Esophagus muscularis mucosa (tissue), 4 donors: ENCODE results near the gene MBNL1. TPM values are rescaled to one million over a fixed set of nuclear protein-coding genes. Genes with fewer than 3 reads are reported as not detected.

Experiments used
- DNase-seq: peaks from one replicate; pipeline ENCODE4 v3.0.0-alpha.2; 2017; ENCODE audit errors: extremely low spot score
- H3K27ac ChIP-seq, 4 donors: fragments of 200-600 bp; sonication (generic); replicated peaks in 1 of 4; 1 replicate in 3 of 4; 2 replicates in 1 of 4; pipeline ENCODE4 v1.5.1; 2016 to 2019; ENCODE audit warnings: mild to moderate bottlenecking in 1 of 4
- H3K27me3 ChIP-seq, 4 donors: fragments of 200-600 bp; sonication (generic); one replicate each; pipeline versions ENCODE4 v1.5.1 to v1.6.0; 2016 to 2019
- H3K36me3 ChIP-seq, 4 donors: fragments of 200-600 bp; sonication (generic); one replicate each; pipeline ENCODE4 v1.5.1; 2016 to 2019
- H3K4me1 ChIP-seq, 4 donors: fragments of 200-600 bp; sonication (generic); one replicate each; pipeline ENCODE4 v1.5.1; 2016 to 2019
- H3K4me3 ChIP-seq, 4 donors: fragments of 200-600 bp; sonication (generic); 1 replicate in 2 of 4; 2 replicates in 2 of 4; pipeline ENCODE4 v1.5.1; 2016 to 2019; ENCODE audit warnings: mild to moderate bottlenecking in 4 of 4, moderate library complexity in 1 of 4
- H3K9me3 ChIP-seq, 4 donors: fragments of 200-600 bp; sonication (generic); 1 replicate in 3 of 4; 2 replicates in 1 of 4; pipeline ENCODE4 v1.5.1; 2016 to 2019
- CTCF ChIP-seq, 3 experiments: fragments of 200-600 bp in 2 of 3; fragments of 450-650 bp in 1 of 3; sonication (generic) in 2 of 3; IDR thresholded peaks; one replicate each; pipeline ENCODE4 v1.5.1; 2017 to 2019; ENCODE audit warnings: antibody characterized with exemption in 3 of 3, mild to moderate bottlenecking in 2 of 3, moderate library complexity in 1 of 3
- EP300 ChIP-seq: sonication (generic); formaldehyde crosslinking; IDR thresholded peaks from one replicate; pipeline ENCODE4 v1.6.1; 2017; ENCODE audit warnings: antibody characterized with exemption
- POLR2A ChIP-seq: fragments of 450-650 bp; IDR thresholded peaks from one replicate; pipeline ENCODE4 v1.6.1; 2017; ENCODE audit warnings: antibody characterized with exemption, moderate library complexity, mild to moderate bottlenecking, low read depth
- POLR2AphosphoS5 ChIP-seq, 2 donors: sonication (generic); formaldehyde crosslinking; IDR thresholded peaks; one replicate each; pipeline ENCODE4 v1.6.1; 2017; ENCODE audit warnings: antibody characterized with exemption in 2 of 2
- WGBS: methylation state at CpG from one replicate; pipeline ENCODE4 v1.1.5; 2018; 5-methylcytosine and 5-hydroxymethylcytosine counted together
- intact Hi-C: fragments of 100-400 bp; cut with DNase I; formaldehyde crosslinking; loops from one replicate; pipeline ENCODE4 v1.15.1; 2023
- total RNA-seq, 4 donors: library from RNA; depleted of rRNA; stranded (reverse); fragments of >200 nt; gene quantifications; one replicate each; pipeline versions ENCODE4 v1.1.0 to v1.2.1, GENCODE V29; 2016

Gene MBNL1
- total RNA-seq, 4 donors from 2014 or later = 635 to 868 (median 720) TPM

- Histone ChIP-seq H3K4me3 (no peak overlapping the region), H3K9me3 (no peaks in the 10 kb centered on the region), H3K27me3 (no peaks in the 10 kb centered on the region), H3K27ac (peak overlapping the region; percentile 58 to 79 (median 76)), H3K36me3 (no peaks in the 10 kb centered on the region), H3K4me1 (peaks cover 51 to 94% (median 83%) of the 10 kb centered on the region in 4 donors)
- TF ChIP-seq POLR2A (no peak), EP300 (no peak), CTCF (IDR thresholded peaks at IDR 0.05) (no peak), POLR2AphosphoS5 (IDR thresholded peaks at IDR 0.05) (no peak)
- 60% methylated on average over 4 of the region's 4 CpGs for WGBS
- intact Hi-C loops = no loop called here
- DNase-seq = no peak
These were observed 110.8 kb downstream of the MBNL1 start for GRCh38 chr3:152379415-152380042.

GRCh38 chr3:152380043-152380442, 111.3 kb downstream of the MBNL1 start:
- Histone ChIP-seq H3K4me1 (peaks cover 55 to 94% (median 84%) of the 10 kb centered on the region in 4 donors), H3K36me3 (no peaks in the 10 kb centered on the region), H3K27me3 (no peaks in the 10 kb centered on the region), H3K4me3 (no peak overlapping the region), H3K9me3 (no peaks in the 10 kb centered on the region), H3K27ac (peak overlapping the region; percentile 52 to 79 (median 76))
- TF ChIP-seq POLR2A = no peak
- no peak for TF ChIP-seq CTCF (IDR thresholded peaks at IDR 0.05)
- peak in 1 of 2 donors; percentile 27 for TF ChIP-seq POLR2AphosphoS5 (IDR thresholded peaks at IDR 0.05)
- no peak for DNase-seq
- 60% methylated on average over 3 of the region's 3 CpGs for WGBS
- intact Hi-C loops = no loop called here

- H3K9me3 ChIP-seq = no peaks in the 10 kb centered on the region
- TF ChIP-seq POLR2A (no peak), CTCF (IDR thresholded peaks at IDR 0.05) (no peak), POLR2AphosphoS5 (IDR thresholded peaks at IDR 0.05) (no peak)
- no peaks in the 10 kb centered on the region for H3K36me3 ChIP-seq
- H3K4me3 ChIP-seq = peak overlapping the region; percentile 22 to 46 (median 40)
- 69% methylated on average over 2 of the region's 2 CpGs for WGBS
- peaks cover 62 to 96% (median 86%) of the 10 kb centered on the region in 4 donors for H3K4me1 ChIP-seq
- intact Hi-C loops = no loop called here
- H3K27me3 ChIP-seq = no peaks in the 10 kb centered on the region
- peak overlapping the region; percentile 73 to 79 (median 76) for H3K27ac ChIP-seq
- no peak for DNase-seq
These were observed 113.2 kb downstream of the MBNL1 start for GRCh38 chr3:152381881-152382295.

GRCh38 chr3:152382312-152383135, 113.8 kb downstream of the MBNL1 start:
- no peaks in the 10 kb centered on the region for H3K36me3 ChIP-seq
- intact Hi-C loops = no loop called here
- peak overlapping the region; percentile 22 to 46 (median 40) for H3K4me3 ChIP-seq
- TF ChIP-seq POLR2A (no peak), POLR2AphosphoS5 (IDR thresholded peaks at IDR 0.05) (peak in 1 of 2 donors; percentile 16), CTCF (IDR thresholded peaks at IDR 0.05) (no peak)
- H3K27ac ChIP-seq = peak overlapping the region; percentile 73 to 79 (median 76)
- DNase-seq = no peak
- H3K9me3 ChIP-seq = no peaks in the 10 kb centered on the region
- WGBS = 32% methylated on average over 9 of the region's 9 CpGs
- H3K4me1 ChIP-seq = peaks cover 68 to 96% (median 87%) of the 10 kb centered on the region in 4 donors
- H3K27me3 ChIP-seq = no peaks in the 10 kb centered on the region
